ENCODE measurements around the gene EMILIN1.
A peak's percentile ranks its signal among the peaks of the same experiment; 100 is the strongest.

The EMILIN1 gene

GRCh38 chr2:27125104-27125503, 46.7 kb downstream of the EMILIN1 start:
- Histone ChIP-seq H3K27me3 (ENCODE audit: control insufficient read depth, insufficient read depth, low read length) (peaks cover 3% of the 10 kb centered on the region; the same call in 1 of the 2 replicates), H3K27ac (ENCODE audit: low read length) (no peak overlapping the region), H3K36me3 (ENCODE audit: control insufficient read depth, insufficient read depth, low read length) (0 out of 2 replicates have a peak, but pooled peaks cover 2% of the 10 kb centered on the region), H3K4me3 (ENCODE audit: low read length) (no peak overlapping the region), H3K9me3 (ENCODE audit: control insufficient read depth, insufficient read depth, low read length) (no peaks in the 10 kb centered on the region), H3K4me1 (ENCODE audit: control insufficient read depth, insufficient read depth, low read length) (peaks cover 2% of the 10 kb centered on the region; the same call in 1 of the 2 replicates)
- WGBS (ENCODE audit: insufficient coverage, insufficient read length): no CpG with 5 or more reads among the region's 3 CpGs
- DNase-seq (ENCODE audit: low read depth, low spot score): no peak

- Histone ChIP-seq H3K27me3 (ENCODE audit: control insufficient read depth, insufficient read depth, low read length) (peaks cover 3% of the 10 kb centered on the region; the same call in 1 of the 2 replicates), H3K36me3 (ENCODE audit: control insufficient read depth, insufficient read depth, low read length) (peaks cover 11% of the 10 kb centered on the region), H3K4me1 (ENCODE audit: control insufficient read depth, insufficient read depth, low read length) (peaks cover 2% of the 10 kb centered on the region; the same call in 1 of the 2 replicates), H3K9me3 (ENCODE audit: control insufficient read depth, insufficient read depth, low read length) (no peaks in the 10 kb centered on the region), H3K27ac (ENCODE audit: low read length) (no peak overlapping the region), H3K4me3 (ENCODE audit: low read length) (no peak overlapping the region)
- WGBS (ENCODE audit: insufficient coverage, insufficient read length): no CpG with 5 or more reads among the region's 5 CpGs
- no peak for DNase-seq (ENCODE audit: low read depth, low spot score)
Measured at GRCh38 chr2:27126252-27126710, 47.9 kb downstream of the EMILIN1 start.

GRCh38 chr2:27127883-27128667, 49.7 kb downstream of the EMILIN1 start:
- DNase-seq (ENCODE audit: low read depth, low spot score): no peak
- Histone ChIP-seq H3K4me1 (ENCODE audit: control insufficient read depth, insufficient read depth, low read length) (peaks cover 2% of the 10 kb centered on the region; the same call in 1 of the 2 replicates), H3K27me3 (ENCODE audit: control insufficient read depth, insufficient read depth, low read length) (no peaks in the 10 kb centered on the region), H3K4me3 (ENCODE audit: low read length) (no peak overlapping the region), H3K36me3 (ENCODE audit: control insufficient read depth, insufficient read depth, low read length) (peaks cover 17% of the 10 kb centered on the region), H3K27ac (ENCODE audit: low read length) (no peak overlapping the region), H3K9me3 (ENCODE audit: control insufficient read depth, insufficient read depth, low read length) (no peaks in the 10 kb centered on the region)
- no CpG with 5 or more reads among the region's 9 CpGs for WGBS (ENCODE audit: insufficient coverage, insufficient read length)

- H3K36me3 ChIP-seq (ENCODE audit: control insufficient read depth, insufficient read depth, low read length): peaks cover 17% of the 10 kb centered on the region
- no peaks in the 10 kb centered on the region for H3K9me3 ChIP-seq (ENCODE audit: control insufficient read depth, insufficient read depth, low read length)
- no peak overlapping the region for H3K27ac ChIP-seq (ENCODE audit: low read length)
- no CpG with 5 or more reads among the region's 11 CpGs for WGBS (ENCODE audit: insufficient coverage, insufficient read length)
- H3K4me1 ChIP-seq (ENCODE audit: control insufficient read depth, insufficient read depth, low read length): peaks cover 2% of the 10 kb centered on the region; the same call in 1 of the 2 replicates
- H3K27me3 ChIP-seq (ENCODE audit: control insufficient read depth, insufficient read depth, low read length): no peaks in the 10 kb centered on the region
- H3K4me3 ChIP-seq (ENCODE audit: low read length): no peak overlapping the region
- no peak for DNase-seq (ENCODE audit: low read depth, low spot score)
Measured at GRCh38 chr2:27128668-27129571, 50.5 kb downstream of the EMILIN1 start.

GRCh38 chr2:27130396-27130795, 52.0 kb downstream of the EMILIN1 start:
- Histone ChIP-seq H3K27ac (ENCODE audit: low read length) (no peak overlapping the region), H3K27me3 (ENCODE audit: control insufficient read depth, insufficient read depth, low read length) (no peaks in the 10 kb centered on the region), H3K9me3 (ENCODE audit: control insufficient read depth, insufficient read depth, low read length) (no peaks in the 10 kb centered on the region), H3K36me3 (ENCODE audit: control insufficient read depth, insufficient read depth, low read length) (peaks cover 17% of the 10 kb centered on the region), H3K4me3 (ENCODE audit: low read length) (no peak overlapping the region), H3K4me1 (ENCODE audit: control insufficient read depth, insufficient read depth, low read length) (0 out of 2 replicates have a peak, but pooled peaks cover 2% of the 10 kb centered on the region)
- no CpG with 5 or more reads among the region's 10 CpGs for WGBS (ENCODE audit: insufficient coverage, insufficient read length)
- DNase-seq (ENCODE audit: low read depth, low spot score): no peak

GRCh38 chr2:27131429-27131828, 53.0 kb downstream of the EMILIN1 start:
- Histone ChIP-seq H3K36me3 (ENCODE audit: control insufficient read depth, insufficient read depth, low read length) (peaks cover 17% of the 10 kb centered on the region), H3K4me1 (ENCODE audit: control insufficient read depth, insufficient read depth, low read length) (0 out of 2 replicates have a peak, but pooled peaks cover 2% of the 10 kb centered on the region), H3K27me3 (ENCODE audit: control insufficient read depth, insufficient read depth, low read length) (no peaks in the 10 kb centered on the region), H3K9me3 (ENCODE audit: control insufficient read depth, insufficient read depth, low read length) (no peaks in the 10 kb centered on the region), H3K4me3 (ENCODE audit: low read length) (no peak overlapping the region), H3K27ac (ENCODE audit: low read length) (no peak overlapping the region)
- no CpG with 5 or more reads among the region's 11 CpGs for WGBS (ENCODE audit: insufficient coverage, insufficient read length)
- DNase-seq (ENCODE audit: low read depth, low spot score): no peak

- Histone ChIP-seq H3K4me3 (ENCODE audit: low read length) (peak overlapping the region; percentile 80; the same call in 1 of the 2 replicates), H3K36me3 (ENCODE audit: control insufficient read depth, insufficient read depth, low read length) (peaks cover 17% of the 10 kb centered on the region), H3K4me1 (ENCODE audit: control insufficient read depth, insufficient read depth, low read length) (0 out of 2 replicates have a peak, but pooled peaks cover 2% of the 10 kb centered on the region), H3K27ac (ENCODE audit: low read length) (no peak overlapping the region), H3K27me3 (ENCODE audit: control insufficient read depth, insufficient read depth, low read length) (no peaks in the 10 kb centered on the region), H3K9me3 (ENCODE audit: control insufficient read depth, insufficient read depth, low read length) (no peaks in the 10 kb centered on the region)
- WGBS (ENCODE audit: insufficient coverage, insufficient read length): no CpG with 5 or more reads among the region's 14 CpGs
- DNase-seq (ENCODE audit: low read depth, low spot score): no peak
Measured at GRCh38 chr2:27133195-27133875, 54.9 kb downstream of the EMILIN1 start.

GRCh38 chr2:27133905-27134780, 55.7 kb downstream of the EMILIN1 start, which contains the start of gene PREB:
Gene PREB, minus strand, starts transcription at chr2:27134636. Its CDS starts 215 bp downstream, at chr2:27134421.
- peaks cover 17% of the 10 kb centered on the region for H3K36me3 ChIP-seq (ENCODE audit: control insufficient read depth, insufficient read depth, low read length)
- peak within 1 kb of the TSS; percentile 80 for H3K4me3 ChIP-seq (ENCODE audit: low read length)
- WGBS (ENCODE audit: insufficient coverage, insufficient read length): no CpG with 5 or more reads among the region's 86 CpGs
- H3K27me3 ChIP-seq (ENCODE audit: control insufficient read depth, insufficient read depth, low read length): no peaks in the 10 kb centered on the region
- 0 out of 2 replicates have a peak, but pooled peaks cover 2% of the 10 kb centered on the region for H3K4me1 ChIP-seq (ENCODE audit: control insufficient read depth, insufficient read depth, low read length)
- no peak within 1 kb of the TSS for H3K27ac ChIP-seq (ENCODE audit: low read length)
- H3K9me3 ChIP-seq (ENCODE audit: control insufficient read depth, insufficient read depth, low read length): no peaks in the 10 kb centered on the region
- peak; percentile 92 for DNase-seq (ENCODE audit: low read depth, low spot score)

GRCh38 chr2:27134781-27135477, 56.5 kb downstream of the EMILIN1 start:
- no peak overlapping the region for H3K27ac ChIP-seq (ENCODE audit: low read length)
- H3K4me3 ChIP-seq (ENCODE audit: low read length): peak overlapping the region; percentile 10; the same call in 1 of the 2 replicates
- H3K4me1 ChIP-seq (ENCODE audit: control insufficient read depth, insufficient read depth, low read length): 0 out of 2 replicates have a peak, but pooled peaks cover 2% of the 10 kb centered on the region
- no peaks in the 10 kb centered on the region for H3K27me3 ChIP-seq (ENCODE audit: control insufficient read depth, insufficient read depth, low read length)
- H3K36me3 ChIP-seq (ENCODE audit: control insufficient read depth, insufficient read depth, low read length): peaks cover 15% of the 10 kb centered on the region
- DNase-seq (ENCODE audit: low read depth, low spot score): no peak
- H3K9me3 ChIP-seq (ENCODE audit: control insufficient read depth, insufficient read depth, low read length): no peaks in the 10 kb centered on the region
- WGBS (ENCODE audit: insufficient coverage, insufficient read length): no CpG with 5 or more reads among the region's 33 CpGs

Measured in iPS DF 6.9 (cell line).